ENCODE measurements around the gene IL26. TPM values are rescaled to one million over a fixed set of nuclear protein-coding genes. Genes with fewer than 3 reads are reported as not detected.

IL26 gene
- total RNA-seq, 2 experiments from 2014 or later, result 0.56 to 1.1 TPM

DNA sequence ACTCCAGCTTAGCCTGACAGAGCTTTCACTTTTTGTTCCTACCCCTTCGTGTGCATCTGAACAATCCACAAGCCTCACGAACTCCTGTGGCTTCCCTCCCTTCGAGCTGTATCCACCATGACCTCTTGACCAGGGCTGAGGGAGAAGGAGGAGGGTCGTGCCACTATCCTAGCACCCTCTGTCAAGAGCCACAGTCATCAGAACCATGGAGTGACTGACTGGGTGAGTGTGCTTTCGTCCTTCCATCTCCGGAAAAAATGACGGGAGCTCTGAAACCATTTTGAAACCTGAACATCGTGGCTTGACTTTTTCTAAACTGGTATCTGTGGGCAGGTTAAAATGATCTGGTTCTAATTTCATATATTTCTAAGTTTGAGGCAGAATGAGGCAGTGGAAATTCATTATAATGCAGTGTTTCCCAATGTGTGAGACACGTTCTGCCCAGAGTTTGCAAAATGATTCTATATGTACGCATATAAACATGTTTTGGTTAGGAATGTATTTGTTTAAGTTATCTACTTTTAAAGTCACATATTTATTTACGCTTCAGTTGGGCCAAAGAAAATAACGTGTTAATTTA lies 27.0 kb downstream of the IL26 start:
- Mint-ChIP-seq H3K27me3 (no peaks in the 10 kb centered on the region), H3K27ac (peak overlapping the region; percentile 83), H3K36me3 (ENCODE audit: low read depth) (no peaks in the 10 kb centered on the region), H3K4me3 (peak overlapping the region; percentile 40), H3K9me3 (ENCODE audit: low read depth) (no peaks in the 10 kb centered on the region), H3K4me1 (peaks cover 42% of the 10 kb centered on the region)
- ChIA-PET POLR2A (interaction anchor here (0.6 to 0.7 kb wide), 3 partner anchors 9 to 264 kb away, joined by 3 read pairs; no protein-coding TSS in a partner anchor), CTCF (interaction anchor here (0.6 to 1.4 kb wide), 5 partner anchors 12 to 452 kb away, joined by 3 to 5 read pairs (median 3); no protein-coding TSS in a partner anchor)
- intact Hi-C loops (cut with DNase I, micrococcal nuclease), result loop anchor here in 1 of 2 experiments (5.0 kb wide), 1 partner anchor 36 kb away; no protein-coding TSS in a partner anchor
- ATAC-seq (peak; percentile 77), DNase-seq (peak; percentile 32)

DNA sequence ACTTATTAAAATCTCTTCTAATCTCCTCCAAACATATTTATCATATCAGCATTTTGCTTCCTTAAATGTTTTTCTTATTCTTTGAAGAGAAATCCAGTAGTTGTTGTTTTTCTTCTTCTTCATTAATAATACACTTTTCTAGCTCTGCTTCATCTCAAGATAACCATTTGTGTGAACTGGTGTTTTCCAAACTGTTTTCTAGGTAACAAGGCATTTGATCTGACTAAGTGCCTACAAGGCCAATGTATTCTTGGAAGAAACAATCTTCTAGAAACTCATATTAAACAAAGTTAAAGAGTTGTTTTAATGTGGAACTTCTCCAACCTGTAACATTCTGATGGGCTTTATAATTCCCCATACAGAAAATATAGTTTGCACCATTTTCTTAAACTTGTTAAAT lies 35.3 kb downstream of the IL26 start:
- CTCF ChIA-PET, result interaction anchor here (1.8 to 2.5 kb wide), 2 partner anchors 10 to 16 kb away, joined by 7 to 9 read pairs; no protein-coding TSS in a partner anchor
- H3K27me3 Mint-ChIP-seq, result peaks cover 13% of the 10 kb centered on the region
- intact Hi-C loops (cut with DNase I, micrococcal nuclease), result loop anchor here in 1 of 2 experiments (1.0 to 2.0 kb wide), 2 partner anchors 9 to 16 kb away; no protein-coding TSS in a partner anchor
- POLR2A ChIA-PET, result interaction anchor here (1.6 kb wide), 1 partner anchor 9 kb away, joined by 5 read pairs; no protein-coding TSS in a partner anchor
- DNase-seq (no peak), ATAC-seq (no peak)
- H3K4me1 Mint-ChIP-seq, result peaks cover 11% of the 10 kb centered on the region
- H3K27ac Mint-ChIP-seq, result no peak overlapping the region
- no peaks in the 10 kb centered on the region for H3K9me3 Mint-ChIP-seq (ENCODE audit: low read depth)
- no peaks in the 10 kb centered on the region for H3K36me3 Mint-ChIP-seq (ENCODE audit: low read depth)
- H3K4me3 Mint-ChIP-seq, result no peak overlapping the region

DNA sequence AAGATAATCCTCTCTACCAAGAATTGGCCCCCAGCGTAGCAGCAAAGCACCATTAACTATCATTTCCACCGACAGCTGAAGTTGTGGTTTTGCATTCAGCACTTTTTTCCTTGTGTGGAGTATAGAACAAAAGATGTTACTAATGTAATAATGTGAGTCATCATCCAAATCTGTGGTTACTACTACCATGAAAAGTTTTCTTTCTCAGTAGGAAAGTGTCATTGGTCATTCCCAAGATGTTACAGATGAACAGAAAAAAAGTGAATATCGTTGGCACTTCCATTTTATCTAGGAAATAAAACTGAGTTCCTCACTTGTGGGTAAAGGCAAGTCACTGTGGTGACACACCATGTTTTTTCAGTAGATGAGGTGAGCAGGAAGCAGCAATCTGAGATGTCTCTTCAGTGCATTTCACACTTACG lies 35.8 kb downstream of the IL26 start:
- intact Hi-C loops (cut with DNase I, micrococcal nuclease), result loop anchor here (1.0 to 5.0 kb wide), 4 partner anchors 9 to 87 kb away; no protein-coding TSS in a partner anchor
- Mint-ChIP-seq H3K36me3 (ENCODE audit: low read depth) (no peaks in the 10 kb centered on the region), H3K27ac (peak overlapping the region; percentile 24), H3K4me3 (no peak overlapping the region), H3K9me3 (ENCODE audit: low read depth) (no peaks in the 10 kb centered on the region), H3K4me1 (peaks cover 11% of the 10 kb centered on the region), H3K27me3 (peaks cover 13% of the 10 kb centered on the region)
- ATAC-seq (peak; percentile 89), DNase-seq (peak; percentile 61)
- POLR2A ChIA-PET, result interaction anchor here (0.8 to 1.6 kb wide), 3 partner anchors 8 to 55 kb away, joined by 3 to 5 read pairs (median 3); no protein-coding TSS in a partner anchor
- CTCF ChIA-PET, result interaction anchor here (1.6 to 2.5 kb wide), 3 partner anchors 9 to 31 kb away, joined by 6 to 9 read pairs (median 7); no protein-coding TSS in a partner anchor

DNA sequence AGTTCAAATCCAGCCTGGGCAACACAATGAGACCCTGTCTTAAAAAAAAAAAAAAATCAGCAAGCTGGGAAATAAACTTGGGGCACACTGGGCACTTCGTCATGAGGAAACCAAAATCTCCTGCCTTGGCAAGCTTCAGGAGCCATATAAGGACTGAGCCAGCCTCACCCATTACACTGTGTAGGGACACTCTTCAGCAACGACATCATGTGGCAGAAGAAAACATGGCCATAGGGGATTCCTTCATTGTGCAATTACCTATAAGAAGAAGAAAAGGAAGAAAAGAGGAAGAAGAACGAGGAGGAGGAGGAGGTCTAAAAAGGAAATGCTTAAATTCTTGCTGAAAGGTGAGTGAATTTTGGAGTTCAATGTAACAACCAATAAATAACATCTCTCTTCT lies 40.0 kb downstream of the IL26 start:
- Mint-ChIP-seq H3K27me3 (peaks cover 11% of the 10 kb centered on the region), H3K27ac (no peak overlapping the region), H3K4me1 (peaks cover 22% of the 10 kb centered on the region), H3K9me3 (ENCODE audit: low read depth) (peaks cover 2% of the 10 kb centered on the region), H3K4me3 (no peak overlapping the region), H3K36me3 (ENCODE audit: low read depth) (no peaks in the 10 kb centered on the region)
- DNase-seq (no peak), ATAC-seq (no peak)
- intact Hi-C loops (cut with DNase I, micrococcal nuclease), result loop anchor here in 1 of 2 experiments (5.0 kb wide), 1 partner anchor 92 kb away; no protein-coding TSS in a partner anchor
- ChIA-PET CTCF (interaction anchor here (1.1 kb wide), 1 partner anchor 65 kb away, joined by 3 read pairs; no protein-coding TSS in a partner anchor), POLR2A (no interaction called here)

DNA sequence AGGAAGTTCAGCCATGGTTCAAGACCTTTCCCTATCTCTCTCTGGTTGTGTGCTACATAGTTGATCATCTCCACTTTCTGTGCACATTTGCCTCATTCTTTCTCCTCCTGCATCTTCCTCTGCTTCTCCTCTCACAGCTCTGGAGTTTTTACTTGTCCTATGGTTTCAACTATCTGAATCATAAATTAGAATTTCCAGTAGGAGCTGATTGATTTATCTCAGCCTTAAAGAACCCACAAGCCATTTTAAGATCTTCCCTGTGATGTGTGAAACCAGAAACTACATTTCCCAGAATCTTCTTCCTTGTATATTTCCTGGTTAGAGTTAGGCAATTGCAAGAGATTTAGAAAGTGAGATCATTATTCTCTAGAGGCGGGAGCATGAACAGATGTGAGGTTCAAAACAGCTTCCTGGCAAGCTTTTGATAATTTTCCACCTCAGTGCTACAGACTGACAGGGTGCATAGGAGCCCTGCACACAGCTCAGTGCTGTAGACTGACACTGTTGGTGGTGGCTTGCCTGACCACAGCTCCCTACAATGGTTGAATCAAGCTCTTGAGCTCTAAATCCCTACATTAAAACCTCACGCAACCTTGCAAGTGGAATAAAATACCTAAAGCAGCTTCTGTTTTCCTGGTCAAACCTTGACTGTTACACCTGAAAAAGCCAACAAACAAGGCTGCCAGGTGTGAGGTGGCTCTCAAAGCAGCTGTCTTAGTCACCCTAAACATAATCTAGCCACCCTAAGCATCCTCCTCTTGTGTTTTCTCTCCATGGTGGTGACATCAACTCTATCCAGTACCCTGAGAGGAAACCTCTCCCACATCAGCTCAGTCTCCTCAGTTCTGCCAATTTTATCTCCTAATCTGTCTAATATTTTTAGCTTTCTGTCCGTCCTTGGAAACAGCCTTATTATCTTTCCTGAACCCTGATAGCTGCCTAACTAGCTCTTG lies 44.5 kb downstream of the IL26 start:
- no peaks in the 10 kb centered on the region for H3K36me3 Mint-ChIP-seq (ENCODE audit: low read depth)
- ChIA-PET CTCF (interaction anchor here (0.8 to 2.7 kb wide), 11 partner anchors 8 to 825 kb away, joined by 3 to 10 read pairs (median 4); no protein-coding TSS in a partner anchor), POLR2A (interaction anchor here (0.6 to 1.5 kb wide), 6 partner anchors 9 to 886 kb away, joined by 3 to 5 read pairs (median 4); no protein-coding TSS in a partner anchor)
- ATAC-seq (peak; percentile 91), DNase-seq (peak; percentile 69)
- peaks cover 2% of the 10 kb centered on the region for H3K27me3 Mint-ChIP-seq
- H3K4me3 Mint-ChIP-seq, result peak overlapping the region; percentile 7
- H3K27ac Mint-ChIP-seq, result peak overlapping the region; percentile 89
- peaks cover 54% of the 10 kb centered on the region for H3K4me1 Mint-ChIP-seq
- H3K9me3 Mint-ChIP-seq (ENCODE audit: low read depth), result peaks cover 2% of the 10 kb centered on the region
- intact Hi-C loops (cut with DNase I, micrococcal nuclease), result loop anchor here in 1 of 2 experiments (1.0 to 5.0 kb wide), 3 partner anchors 9 to 61 kb away; no protein-coding TSS in a partner anchor

DNA sequence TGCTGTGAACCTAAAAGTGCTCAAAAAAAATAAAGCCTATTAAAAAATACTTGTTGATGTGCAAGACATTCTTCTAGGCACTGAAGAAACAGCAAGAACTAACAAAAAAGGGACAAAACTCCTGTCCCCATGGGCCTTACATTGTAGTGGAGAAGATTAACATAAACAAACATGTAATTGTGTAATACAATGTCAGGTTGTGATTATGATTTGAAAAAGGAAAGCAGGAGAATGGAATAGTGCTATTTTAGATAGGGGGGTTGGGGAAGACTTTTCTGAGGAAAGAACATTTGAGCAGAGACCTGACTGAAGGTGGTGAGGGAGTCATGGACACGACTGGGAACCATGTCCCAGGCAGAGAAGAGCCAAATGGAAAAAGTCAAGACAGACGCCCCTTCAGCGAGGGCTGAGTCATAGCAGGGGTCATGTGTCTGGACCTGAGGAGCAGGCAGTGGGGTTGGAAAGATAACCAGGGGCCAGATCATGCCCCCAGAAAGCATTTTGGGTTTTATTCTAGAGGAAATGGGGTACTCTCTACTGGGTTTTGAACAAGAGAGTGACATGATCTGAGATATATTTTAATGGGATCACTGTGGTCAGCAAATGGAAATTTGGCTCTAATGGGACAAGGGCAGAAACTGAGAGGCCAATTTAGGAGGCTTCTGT lies 46.7 kb downstream of the IL26 start:
- Mint-ChIP-seq H3K27ac (peak overlapping the region; percentile 58), H3K4me3 (no peak overlapping the region), H3K27me3 (no peaks in the 10 kb centered on the region), H3K36me3 (ENCODE audit: low read depth) (no peaks in the 10 kb centered on the region), H3K4me1 (peaks cover 74% of the 10 kb centered on the region), H3K9me3 (ENCODE audit: low read depth) (peaks cover 5% of the 10 kb centered on the region)
- ChIA-PET POLR2A (no interaction called here), CTCF (interaction anchor here (1.0 to 2.7 kb wide), 3 partner anchors 11 to 44 kb away, joined by 3 to 9 read pairs (median 5); no protein-coding TSS in a partner anchor)
- ATAC-seq, result no peak
- no peak for DNase-seq
- intact Hi-C loops (cut with DNase I, micrococcal nuclease), result loop anchor here in 1 of 2 experiments (10.0 kb wide), 1 partner anchor 484 kb away; no protein-coding TSS in a partner anchor

DNA sequence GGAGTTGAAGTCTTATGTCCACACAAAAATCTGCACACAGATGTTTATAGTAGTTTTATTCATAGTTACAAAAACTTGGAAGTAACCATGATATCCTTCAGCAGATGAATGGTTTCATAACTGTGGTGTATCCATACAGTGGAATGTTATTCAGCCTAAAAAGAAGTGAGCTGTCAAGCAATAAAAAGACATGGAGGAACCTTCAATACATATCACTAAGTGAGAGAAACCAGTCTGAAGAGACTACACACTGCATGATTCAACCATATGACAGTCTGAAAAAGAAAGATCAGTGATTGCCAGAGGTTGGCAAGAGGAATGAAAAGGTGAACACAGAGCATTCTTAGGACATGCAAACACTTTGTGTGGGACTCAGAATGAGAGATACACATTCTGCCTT lies 47.4 kb downstream of the IL26 start:
- CTCF ChIA-PET, result no interaction called here
- POLR2A ChIA-PET, result no interaction called here
- intact Hi-C loops (cut with DNase I, micrococcal nuclease), result loop anchor here in 1 of 2 experiments (10.0 kb wide), 1 partner anchor 483 kb away; no protein-coding TSS in a partner anchor
- no peak for DNase-seq
- Mint-ChIP-seq H3K36me3 (ENCODE audit: low read depth) (no peaks in the 10 kb centered on the region), H3K9me3 (ENCODE audit: low read depth) (peaks cover 5% of the 10 kb centered on the region), H3K27ac (peak overlapping the region; percentile 3), H3K27me3 (no peaks in the 10 kb centered on the region), H3K4me3 (no peak overlapping the region), H3K4me1 (peaks cover 77% of the 10 kb centered on the region)
- no peak for ATAC-seq

DNA sequence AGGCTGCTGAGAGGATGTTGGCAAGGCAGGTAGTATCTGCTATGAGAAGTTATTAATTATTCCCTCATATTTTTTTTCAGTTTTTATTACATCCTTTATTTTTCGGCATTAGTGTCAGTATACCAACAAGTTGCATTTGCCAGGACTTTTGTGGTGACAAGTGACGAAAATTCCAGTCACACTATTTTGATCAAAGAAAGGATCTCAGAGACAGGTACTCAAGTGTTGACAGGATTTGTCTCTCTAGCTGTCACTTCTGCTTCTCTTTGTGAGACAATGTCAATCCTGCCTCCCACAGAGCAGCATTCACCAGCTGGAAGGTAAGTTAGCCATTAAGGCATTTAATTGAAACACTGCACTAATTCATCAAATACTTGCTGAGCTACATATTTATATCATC lies 48.0 kb downstream of the IL26 start:
- peak overlapping the region; percentile 77 for H3K27ac Mint-ChIP-seq
- H3K4me1 Mint-ChIP-seq, result peaks cover 77% of the 10 kb centered on the region
- no peaks in the 10 kb centered on the region for H3K36me3 Mint-ChIP-seq (ENCODE audit: low read depth)
- CTCF ChIA-PET, result interaction anchor here (0.8 to 1.1 kb wide), 5 partner anchors 11 to 63 kb away, joined by 3 to 4 read pairs (median 3); no protein-coding TSS in a partner anchor
- DNase-seq, result no peak
- no peak overlapping the region for H3K4me3 Mint-ChIP-seq
- intact Hi-C loops (cut with DNase I, micrococcal nuclease), result loop anchor here in 1 of 2 experiments (10.0 kb wide), 1 partner anchor 483 kb away; no protein-coding TSS in a partner anchor
- peaks cover 5% of the 10 kb centered on the region for H3K9me3 Mint-ChIP-seq (ENCODE audit: low read depth)
- POLR2A ChIA-PET, result interaction anchor here (0.6 kb wide), 1 partner anchor 58 kb away, joined by 4 read pairs; no protein-coding TSS in a partner anchor
- no peaks in the 10 kb centered on the region for H3K27me3 Mint-ChIP-seq
- ATAC-seq, result no peak

DNA sequence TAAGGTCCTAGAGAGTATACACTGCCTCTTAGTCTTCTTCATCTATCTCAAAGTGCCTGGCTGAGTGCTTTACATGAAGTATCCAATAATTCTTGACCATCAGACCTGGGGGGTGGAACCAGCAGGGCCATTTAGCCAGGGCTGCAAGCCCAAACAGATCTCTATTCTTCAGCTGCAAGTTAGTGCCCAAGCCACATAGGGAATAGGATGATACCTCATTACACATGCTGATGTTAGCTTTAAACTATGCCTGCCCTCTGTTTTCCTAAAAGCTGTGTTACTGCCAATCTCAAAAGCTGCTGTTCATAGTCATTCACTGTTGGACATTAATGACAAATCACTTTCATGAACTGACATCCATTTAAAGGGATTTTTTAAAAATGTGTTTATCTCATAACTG lies 49.4 kb downstream of the IL26 start:
- Mint-ChIP-seq H3K27me3 (no peaks in the 10 kb centered on the region), H3K4me1 (peaks cover 75% of the 10 kb centered on the region), H3K4me3 (no peak overlapping the region), H3K9me3 (ENCODE audit: low read depth) (peaks cover 5% of the 10 kb centered on the region), H3K27ac (peak overlapping the region; percentile 65), H3K36me3 (ENCODE audit: low read depth) (no peaks in the 10 kb centered on the region)
- intact Hi-C loops (cut with DNase I, micrococcal nuclease), result loop anchor here in 1 of 2 experiments (10.0 kb wide), 1 partner anchor 481 kb away; no protein-coding TSS in a partner anchor
- no peak for DNase-seq
- ChIA-PET CTCF (interaction anchor here (0.9 to 1.0 kb wide), 2 partner anchors 8 to 111 kb away, joined by 3 read pairs; no protein-coding TSS in a partner anchor), POLR2A (interaction anchor here (0.6 kb wide), 1 partner anchor 36 kb away, joined by 3 read pairs; no protein-coding TSS in a partner anchor)
- no peak for ATAC-seq

DNA sequence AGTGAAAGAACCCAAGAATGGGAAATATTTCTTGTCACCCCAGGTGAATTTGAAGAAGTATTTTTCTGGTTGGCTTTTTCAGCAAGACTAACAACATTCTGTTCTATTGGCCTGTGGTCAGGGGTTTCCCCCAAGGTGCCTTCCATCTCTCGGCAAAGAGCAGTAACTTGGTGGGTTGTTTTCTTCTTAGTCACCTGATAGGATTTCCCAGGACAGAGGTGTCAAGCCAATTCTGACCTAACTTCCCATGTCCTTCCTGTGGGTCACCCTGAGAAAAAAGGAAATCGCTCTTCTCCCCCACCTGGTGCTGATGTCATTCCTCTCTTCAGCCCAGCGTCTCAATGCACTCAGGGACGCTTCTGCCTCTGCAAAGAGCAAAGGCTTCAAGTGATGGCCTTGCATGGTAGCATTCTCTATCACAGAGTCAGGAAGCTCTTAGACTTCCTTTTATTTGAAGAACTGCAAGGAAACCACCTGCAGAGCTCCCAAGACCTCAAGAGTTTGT lies 50.0 kb downstream of the IL26 start:
- ChIA-PET POLR2A (interaction anchor here (0.6 kb wide), 1 partner anchor 37 kb away, joined by 3 read pairs; no protein-coding TSS in a partner anchor), CTCF (interaction anchor here (1.0 kb wide), 1 partner anchor 112 kb away, joined by 3 read pairs; no protein-coding TSS in a partner anchor)
- H3K4me1 Mint-ChIP-seq, result peaks cover 69% of the 10 kb centered on the region
- H3K27me3 Mint-ChIP-seq, result no peaks in the 10 kb centered on the region
- peak; percentile 78 for DNase-seq
- intact Hi-C loops (cut with DNase I, micrococcal nuclease), result loop anchor here (1.0 to 10.0 kb wide), 3 partner anchors 15 to 481 kb away; no protein-coding TSS in a partner anchor
- H3K36me3 Mint-ChIP-seq (ENCODE audit: low read depth), result no peaks in the 10 kb centered on the region
- H3K9me3 Mint-ChIP-seq (ENCODE audit: low read depth), result peaks cover 3% of the 10 kb centered on the region
- peak; percentile 84 for ATAC-seq
- peak overlapping the region; percentile 65 for H3K27ac Mint-ChIP-seq
- peak overlapping the region; percentile 46 for H3K4me3 Mint-ChIP-seq

Data from activated CD4-positive, alpha-beta T cell treated with anti-CD3 and anti-CD28 coated beads for 36 hours (primary cell).